GM10847 (cell line): ENCODE data around the gene LRP5.

Source experiments
- POLR2A ChIP-seq: IDR thresholded peaks from 2 replicates; pipeline ENCODE4 v1.6.1; 2011; ENCODE audit not compliant: insufficient read length; ENCODE audit errors: extremely low read depth

LRP5 gene

DNA sequence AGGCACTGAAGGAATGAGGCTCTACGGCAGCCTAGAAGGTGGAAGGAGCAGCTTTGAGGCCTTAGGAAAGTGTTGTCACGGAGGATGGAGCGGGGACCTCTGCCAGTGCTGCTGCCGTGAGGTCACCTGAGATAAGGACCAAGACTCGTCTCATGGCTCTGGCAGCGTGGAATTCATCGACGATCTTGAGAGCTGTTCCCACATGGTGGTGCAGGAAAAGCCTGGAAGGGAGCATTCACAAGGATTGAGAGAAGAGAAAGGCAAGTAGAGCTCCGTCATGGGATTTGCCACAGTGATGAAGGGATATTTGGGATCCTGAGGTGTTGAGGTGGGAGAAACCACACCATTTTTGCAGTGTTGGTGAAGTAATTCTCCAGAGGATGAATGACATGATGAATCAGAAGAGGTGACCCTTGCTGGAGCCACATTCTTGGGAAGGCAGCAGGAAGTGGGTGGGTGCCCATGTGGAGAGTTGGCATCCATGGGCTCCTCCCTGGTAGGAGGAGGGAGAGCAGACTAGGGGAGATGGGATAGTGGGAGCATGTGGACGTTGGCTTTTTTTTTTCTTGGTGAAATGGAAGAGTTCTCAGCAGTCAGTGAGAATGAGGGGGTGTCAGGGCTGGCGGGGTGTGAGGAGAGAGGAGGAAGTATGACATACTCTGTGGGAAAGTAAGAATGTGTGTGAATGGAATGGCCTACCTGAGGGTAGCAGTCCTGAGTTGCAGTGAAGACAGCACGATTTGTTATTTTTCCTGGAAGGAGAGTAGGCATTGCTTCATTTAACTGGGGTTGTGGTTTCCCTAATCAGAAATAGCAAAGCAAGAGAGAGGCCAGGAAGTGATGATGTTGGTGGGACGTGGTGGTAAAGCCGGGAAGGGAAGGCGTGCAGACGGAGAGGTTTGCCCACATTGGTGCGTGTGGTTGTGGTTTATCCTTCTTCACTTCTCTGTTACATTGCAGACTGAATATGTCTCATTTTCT, 159.3 kb downstream of the LRP5 start:
- TF ChIP-seq POLR2A = no peak

DNA sequence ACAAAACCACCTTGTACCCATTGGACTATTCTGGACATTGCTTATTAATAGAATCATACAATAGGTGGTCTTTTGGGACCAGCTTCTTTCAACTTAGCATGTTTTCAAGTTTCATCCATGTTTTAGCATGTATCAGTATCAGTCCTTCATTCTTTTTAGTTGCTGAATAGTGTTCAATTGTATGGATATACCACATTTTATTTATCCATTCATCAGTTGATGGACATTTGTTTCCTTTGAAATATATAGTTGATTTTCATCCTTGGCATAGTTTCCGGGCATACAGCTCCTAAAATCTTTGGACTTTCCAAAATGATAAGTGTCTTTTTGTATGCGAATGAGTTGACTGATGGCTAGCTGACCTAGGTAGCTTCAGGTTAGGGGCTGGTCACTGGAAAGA, 160.4 kb downstream of the LRP5 start:
- TF ChIP-seq POLR2A = no peak

DNA sequence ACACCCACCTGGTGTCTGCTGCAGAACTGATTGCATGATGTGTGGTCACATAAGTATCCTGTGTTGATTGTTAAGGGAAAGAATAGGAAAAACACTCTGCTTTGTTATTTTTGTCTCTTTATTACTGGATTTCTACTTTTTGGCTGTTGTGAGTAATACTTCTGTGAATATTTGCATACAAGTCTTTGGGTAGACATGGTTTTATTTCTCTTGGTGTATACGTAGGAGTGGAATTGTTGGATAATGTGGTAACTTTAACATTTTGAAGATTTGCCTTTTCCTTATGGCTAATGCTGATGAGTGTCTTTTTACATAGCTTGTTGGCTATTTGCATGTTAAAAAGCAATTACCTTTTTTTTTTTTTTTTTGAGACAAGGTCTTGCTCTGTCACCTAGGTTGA, 161.3 kb downstream of the LRP5 start:
- no peak for TF ChIP-seq POLR2A

DNA sequence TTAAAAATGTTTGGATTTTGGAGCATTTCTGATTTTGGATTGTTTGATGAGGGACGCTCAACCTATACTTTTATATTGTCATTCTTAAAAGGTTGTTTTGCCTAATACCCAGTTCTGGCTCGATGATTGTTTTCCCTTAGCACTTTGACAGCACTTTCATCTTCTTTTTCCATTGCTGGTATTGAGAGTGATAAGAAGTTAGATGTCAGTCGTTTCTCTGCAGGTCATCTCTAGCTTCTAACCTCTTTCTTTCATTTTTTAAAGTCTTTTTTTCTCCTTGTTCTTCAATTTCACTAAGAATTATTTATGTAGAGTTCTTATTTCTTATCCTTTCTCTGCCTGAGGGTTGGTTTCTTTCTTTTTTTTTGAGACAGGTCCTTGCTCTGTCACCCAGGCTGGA, 167.0 kb downstream of the LRP5 start:
- no peak for TF ChIP-seq POLR2A

DNA sequence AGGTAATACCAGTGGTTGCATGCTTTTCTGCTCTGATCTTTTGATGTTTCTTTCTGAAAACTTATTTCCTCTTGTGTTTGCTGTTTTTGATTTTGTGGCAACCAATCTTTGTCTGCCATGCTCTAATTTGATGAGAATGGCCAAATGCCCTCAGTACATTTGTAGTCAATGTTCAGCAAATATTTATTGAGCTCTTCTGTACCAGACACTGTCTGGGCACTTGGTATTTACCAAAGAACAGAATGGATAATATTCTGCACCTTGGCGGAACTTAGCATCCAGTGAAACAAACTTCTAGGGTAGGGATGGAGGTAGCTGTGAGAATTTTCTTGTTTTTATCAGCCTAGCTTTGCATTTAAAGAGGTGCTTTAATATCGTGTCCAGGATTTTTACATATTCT, 167.8 kb downstream of the LRP5 start:
- TF ChIP-seq POLR2A = no peak

DNA sequence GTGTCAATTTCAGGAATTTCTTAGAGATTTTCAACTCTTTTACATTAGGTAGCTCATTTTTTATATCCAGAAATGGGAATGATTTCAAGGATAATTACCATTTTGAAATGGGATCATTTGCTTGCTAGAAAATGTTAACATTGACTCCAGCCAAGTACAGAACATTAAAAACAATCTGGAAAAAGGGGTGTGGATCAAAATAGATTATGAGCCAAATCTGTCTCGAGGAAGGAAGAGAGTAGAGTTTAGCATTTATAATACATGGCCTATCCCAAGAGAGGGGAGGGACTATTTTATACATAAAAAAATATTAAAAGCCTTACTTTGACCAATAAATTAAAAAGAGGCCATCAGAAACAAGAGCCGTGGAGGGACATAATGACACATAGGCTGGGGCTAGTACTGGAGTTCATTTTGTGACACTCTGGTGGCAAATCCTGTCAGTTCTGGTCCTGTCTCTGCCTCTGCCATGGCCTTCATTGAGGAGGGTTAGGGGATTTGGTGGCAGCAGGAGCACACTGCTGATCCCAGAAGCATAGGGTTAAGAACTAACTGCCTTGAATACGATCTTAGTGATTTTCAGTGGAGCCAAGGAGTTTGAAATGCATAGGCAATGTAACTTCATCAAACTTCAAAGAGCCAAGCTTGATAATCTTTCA, 168.6 kb downstream of the LRP5 start:
- TF ChIP-seq POLR2A = no peak

DNA sequence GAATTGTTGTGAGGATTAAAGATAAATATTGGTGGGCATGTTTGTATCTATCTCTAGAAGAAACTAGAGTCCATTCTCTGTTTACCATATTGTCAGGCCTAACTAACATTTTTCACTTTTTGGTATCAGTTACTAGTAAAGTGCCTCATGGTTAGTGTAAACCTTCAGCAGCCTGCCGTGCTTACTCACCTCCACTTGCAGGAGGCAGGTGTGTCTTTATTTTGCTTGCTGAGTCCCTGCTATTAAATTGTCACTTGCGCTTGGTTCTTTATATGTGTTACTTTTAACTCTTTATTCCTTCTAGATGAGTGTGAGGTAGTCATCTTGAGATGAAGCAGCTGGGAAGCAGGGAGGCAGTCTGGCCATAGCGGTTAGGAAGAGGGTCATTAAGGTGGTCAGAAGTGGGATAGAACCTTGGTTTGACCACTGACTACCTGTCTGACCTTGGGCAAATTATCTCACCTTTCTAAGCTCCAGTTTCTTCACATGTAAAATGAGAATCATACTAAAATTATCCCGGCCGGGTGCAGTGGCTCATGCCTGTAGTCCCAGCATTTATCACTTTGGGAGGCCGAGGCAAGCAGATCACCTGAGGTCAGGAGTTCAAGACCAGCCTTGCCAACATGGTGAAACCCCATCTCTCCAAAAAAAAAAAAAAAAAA, 169.3 kb downstream of the LRP5 start:
- TF ChIP-seq POLR2A = no peak

DNA sequence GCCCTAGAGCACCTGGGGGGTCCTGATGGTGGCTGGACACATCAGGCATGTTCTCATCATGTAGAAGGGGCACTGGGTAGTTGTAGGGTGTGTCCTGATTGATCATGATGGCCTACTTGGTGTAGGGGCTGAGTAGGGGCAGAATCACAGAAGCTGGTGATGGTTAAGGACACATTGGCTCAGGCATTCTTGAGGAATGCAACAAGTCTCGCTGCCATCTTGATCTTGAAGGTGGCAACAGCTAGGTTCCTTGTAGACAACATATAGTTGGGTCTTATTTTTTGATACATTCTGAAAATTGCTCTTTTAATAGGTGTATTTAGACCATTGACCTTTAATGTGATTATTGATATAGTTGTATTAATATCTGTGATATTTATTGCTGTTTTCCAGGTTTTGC, 176.2 kb downstream of the LRP5 start:
- no peak for TF ChIP-seq POLR2A

DNA sequence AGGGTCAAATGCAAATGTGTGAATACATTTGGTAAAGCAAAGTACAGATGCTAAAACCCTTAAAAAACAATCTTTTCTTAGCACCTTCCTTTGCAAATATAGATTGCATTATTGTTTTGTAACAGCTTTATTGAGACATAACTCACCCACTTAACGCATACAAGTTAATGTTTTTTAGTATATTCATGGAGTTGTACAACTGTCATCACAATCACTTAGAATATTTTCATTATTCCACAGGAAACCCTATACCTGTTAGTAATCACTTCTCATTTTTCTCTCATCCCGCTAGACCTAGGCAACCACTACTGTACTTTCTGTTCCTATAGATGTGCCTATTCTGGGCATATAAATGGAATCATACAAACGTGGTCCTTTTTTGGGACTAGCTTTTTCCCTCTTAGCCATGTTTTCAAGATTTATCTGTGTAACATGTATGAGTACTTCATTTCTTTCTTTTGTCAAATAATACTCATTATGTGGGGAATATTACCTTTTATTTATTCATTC, 182.9 kb downstream of the LRP5 start:
- TF ChIP-seq POLR2A = no peak

DNA sequence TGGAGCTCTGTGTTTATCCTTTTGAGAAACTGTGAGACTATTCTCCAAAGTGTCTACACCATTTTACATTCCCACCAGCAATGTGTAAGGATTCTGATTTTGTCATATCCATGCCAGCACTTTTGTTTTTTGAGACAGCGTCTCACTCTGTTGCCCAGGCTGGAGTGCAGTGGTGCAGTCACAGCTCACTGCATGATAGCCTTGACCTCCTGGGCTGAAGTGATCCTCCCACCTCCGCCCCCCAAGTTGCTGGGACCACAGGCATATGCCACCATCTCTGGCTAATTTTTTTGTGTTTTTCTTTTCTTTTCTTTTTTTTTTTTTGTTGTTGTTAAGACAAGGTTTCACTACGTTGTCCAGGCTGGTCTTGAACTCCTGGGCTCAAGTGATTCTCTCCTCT, 183.5 kb downstream of the LRP5 start:
- TF ChIP-seq POLR2A = no peak

DNA sequence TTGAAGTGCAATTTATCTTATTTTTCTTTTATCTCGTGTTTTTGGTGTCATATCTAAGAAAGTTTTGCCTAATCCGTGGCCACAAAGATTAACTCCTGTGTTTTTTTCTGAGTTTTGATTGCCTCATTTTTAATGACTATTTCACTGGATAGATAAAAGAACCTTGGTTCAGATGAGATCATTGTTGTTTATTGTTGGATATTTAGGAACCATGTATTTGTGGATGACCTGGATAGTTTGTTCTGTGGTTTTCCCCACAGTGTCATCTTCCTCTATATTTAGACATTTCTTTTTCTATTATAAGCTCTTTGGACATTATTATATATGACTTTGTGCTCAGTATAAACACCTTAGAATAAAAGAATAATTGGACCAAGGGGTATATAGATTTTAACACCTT, 185.4 kb downstream of the LRP5 start:
- TF ChIP-seq POLR2A = no peak

DNA sequence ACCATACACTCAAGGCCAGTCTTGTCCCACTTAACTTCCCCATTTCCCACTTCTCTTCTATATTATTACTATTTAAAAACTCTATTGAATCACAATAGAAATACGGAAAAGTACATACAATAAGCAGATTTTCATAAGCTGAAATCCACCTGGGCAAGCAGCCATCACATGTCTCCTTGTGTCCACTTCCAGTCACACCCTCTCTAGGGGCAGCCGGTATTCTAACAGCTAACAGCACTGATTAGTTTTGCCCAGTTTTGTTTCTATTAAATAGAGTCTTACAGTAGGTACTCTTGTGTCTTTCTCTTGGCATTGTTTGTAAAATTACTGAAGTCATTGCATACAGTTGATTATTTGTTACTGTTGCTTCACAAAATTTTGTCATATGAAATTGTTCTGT, 185.9 kb downstream of the LRP5 start:
- TF ChIP-seq POLR2A = no peak
